Glutamatergic neuron (in vitro differentiated cells): ENCODE results near the gene RB1. TPM values are rescaled to one million over a fixed set of nuclear protein-coding genes. Genes with fewer than 3 reads are reported as not detected.
"Not testable (repeated sequence)": the region's sequence is repeated elsewhere in the genome, so short reads cannot be mapped to it uniquely, and the experiment has no call there.

Experiments used
- DNase-seq: peaks from one replicate; pipeline ENCODE4 v3.0.0; 2022
- H3K27ac Mint-ChIP-seq: one replicate; pipeline ENCODE4 v1.8.0; 2020; ENCODE audit warnings: mild to moderate bottlenecking, mixed read lengths, inconsistent platforms; ENCODE audit not compliant: unreplicated experiment
- H3K27me3 Mint-ChIP-seq: one replicate; pipeline ENCODE4 v1.8.0; 2020; ENCODE audit warnings: mild to moderate bottlenecking, moderate library complexity, mixed read lengths, inconsistent platforms; ENCODE audit not compliant: unreplicated experiment
- H3K36me3 Mint-ChIP-seq: one replicate; pipeline ENCODE4 v1.8.0; 2020; ENCODE audit warnings: mild to moderate bottlenecking, mixed read lengths, inconsistent platforms; ENCODE audit not compliant: unreplicated experiment
- H3K4me1 Mint-ChIP-seq: one replicate; pipeline ENCODE4 v1.8.0; 2020; ENCODE audit warnings: mild to moderate bottlenecking, low read depth, mixed read lengths, inconsistent platforms; ENCODE audit not compliant: unreplicated experiment
- H3K4me3 Mint-ChIP-seq: one replicate; pipeline ENCODE4 v1.8.0; 2020; ENCODE audit warnings: mild to moderate bottlenecking, mixed read lengths, inconsistent platforms; ENCODE audit not compliant: unreplicated experiment
- H3K9me3 Mint-ChIP-seq: one replicate; pipeline ENCODE4 v1.8.0; 2020; ENCODE audit warnings: mild to moderate bottlenecking, moderate library complexity, mixed read lengths, inconsistent platforms; ENCODE audit not compliant: unreplicated experiment
- CTCF ChIP-seq: fragments of 200-600 bp; sonication (generic); IDR thresholded peaks from one replicate; pipeline ENCODE4 v1.5.0; 2021; ENCODE audit not compliant: partially characterized antibody, unreplicated experiment
- total RNA-seq: library from RNA; stranded (reverse); fragmentation: NEBNext Ultra II Directional; extraction: Animal tissue kit (Norgen Biotek cat#: 25700); gene quantifications from one replicate; pipeline ENCODE4 v1.2.1, GENCODE V29; 2021; ENCODE audit not compliant: unreplicated experiment

Gene RB1
- total RNA-seq, 1 donor from 2014 or later, result 50.3 TPM

- no peak overlapping the region for H3K4me3 Mint-ChIP-seq
- no peak overlapping the region for H3K27ac Mint-ChIP-seq
- no peaks in the 10 kb centered on the region for H3K4me1 Mint-ChIP-seq
- no peak for DNase-seq
- no peaks in the 10 kb centered on the region for H3K9me3 Mint-ChIP-seq
- peaks cover 48% of the 10 kb centered on the region for H3K36me3 Mint-ChIP-seq
- no peak for TF ChIP-seq CTCF
- no peaks in the 10 kb centered on the region for H3K27me3 Mint-ChIP-seq
Observed at GRCh38 chr13:48353590-48353989, 50.0 kb downstream of the RB1 start.

- H3K36me3 Mint-ChIP-seq, result peaks cover 36% of the 10 kb centered on the region
- not testable (repeated sequence) for DNase-seq, H3K27ac Mint-ChIP-seq, H3K4me1 Mint-ChIP-seq, H3K9me3 Mint-ChIP-seq, H3K4me3 Mint-ChIP-seq, H3K27me3 Mint-ChIP-seq
Observed at GRCh38 chr13:48355524-48355923, 52.0 kb downstream of the RB1 start.

GRCh38 chr13:48356750-48357149 is 53.2 kb downstream of the RB1 start:
- Mint-ChIP-seq H3K36me3 (peaks cover 29% of the 10 kb centered on the region), H3K27me3 (peaks cover 2% of the 10 kb centered on the region), H3K9me3 (no peaks in the 10 kb centered on the region), H3K27ac (no peak overlapping the region), H3K4me1 (no peaks in the 10 kb centered on the region), H3K4me3 (no peak overlapping the region)
- DNase-seq, result no peak
- no peak for TF ChIP-seq CTCF

GRCh38 chr13:48369988-48370387 is 66.4 kb downstream of the RB1 start:
- no peak for DNase-seq
- Mint-ChIP-seq H3K27me3 (peaks cover 2% of the 10 kb centered on the region), H3K4me3 (no peak overlapping the region), H3K4me1 (no peaks in the 10 kb centered on the region), H3K36me3 (no peaks in the 10 kb centered on the region), H3K9me3 (no peaks in the 10 kb centered on the region), H3K27ac (no peak overlapping the region)
- TF ChIP-seq CTCF, result no peak

GRCh38 chr13:48370815-48371214 is 67.3 kb downstream of the RB1 start:
- no peak for DNase-seq
- no peaks in the 10 kb centered on the region for H3K4me1 Mint-ChIP-seq
- no peaks in the 10 kb centered on the region for H3K36me3 Mint-ChIP-seq
- H3K27ac Mint-ChIP-seq, result no peak overlapping the region
- H3K4me3 Mint-ChIP-seq, result no peak overlapping the region
- no peak for TF ChIP-seq CTCF
- H3K9me3 Mint-ChIP-seq, result no peaks in the 10 kb centered on the region
- peaks cover 2% of the 10 kb centered on the region for H3K27me3 Mint-ChIP-seq

- H3K27ac Mint-ChIP-seq, result no peak overlapping the region
- H3K27me3 Mint-ChIP-seq, result peaks cover 2% of the 10 kb centered on the region
- no peaks in the 10 kb centered on the region for H3K9me3 Mint-ChIP-seq
- H3K4me3 Mint-ChIP-seq, result no peak overlapping the region
- no peak for TF ChIP-seq CTCF
- H3K36me3 Mint-ChIP-seq, result no peaks in the 10 kb centered on the region
- H3K4me1 Mint-ChIP-seq, result no peaks in the 10 kb centered on the region
- no peak for DNase-seq
Observed at GRCh38 chr13:48377857-48378256, 74.3 kb downstream of the RB1 start.
